GM11168 (cell line): ENCODE results near the gene HK2.

Source experiments
- in situ Hi-C: fragments of 300-500 bp; cut with MboI; formaldehyde crosslinking; loops from one replicate; pipeline ENCODE4 v1.12.0; 2022; ENCODE audit warnings: low sequenced_read_pairs; ENCODE audit not compliant: unreplicated experiment

HK2 gene

DNA sequence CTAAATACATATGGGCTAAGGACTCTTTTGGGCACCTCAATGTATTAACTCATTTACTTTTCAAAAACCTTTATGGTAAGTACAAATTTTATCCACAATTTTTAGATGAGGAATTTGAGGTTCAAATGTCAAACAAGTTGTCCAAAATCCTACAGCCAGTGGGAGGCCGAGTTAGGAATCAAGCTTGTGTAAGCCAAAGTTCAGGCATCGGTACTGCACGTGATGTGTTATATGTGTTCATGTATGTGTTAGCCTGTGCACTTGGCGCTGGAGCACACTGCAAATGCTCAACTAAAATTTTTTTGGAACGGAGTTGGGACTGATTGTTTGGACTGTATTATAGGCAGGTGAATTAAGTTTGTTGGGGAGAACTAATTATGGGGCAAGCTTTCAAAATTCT lies 22.7 kb downstream of the HK2 start:
- in situ Hi-C loops: no loop called here

GRCh38 chr2:74857215-74857614 lies 23.3 kb downstream of the HK2 start:
- in situ Hi-C loops: no loop called here

- in situ Hi-C loops: no loop called here
These were observed 23.8 kb downstream of the HK2 start for GRCh38 chr2:74857725-74858124.

GRCh38 chr2:74858281-74858680 lies 24.4 kb downstream of the HK2 start:
- in situ Hi-C loops: no loop called here

DNA sequence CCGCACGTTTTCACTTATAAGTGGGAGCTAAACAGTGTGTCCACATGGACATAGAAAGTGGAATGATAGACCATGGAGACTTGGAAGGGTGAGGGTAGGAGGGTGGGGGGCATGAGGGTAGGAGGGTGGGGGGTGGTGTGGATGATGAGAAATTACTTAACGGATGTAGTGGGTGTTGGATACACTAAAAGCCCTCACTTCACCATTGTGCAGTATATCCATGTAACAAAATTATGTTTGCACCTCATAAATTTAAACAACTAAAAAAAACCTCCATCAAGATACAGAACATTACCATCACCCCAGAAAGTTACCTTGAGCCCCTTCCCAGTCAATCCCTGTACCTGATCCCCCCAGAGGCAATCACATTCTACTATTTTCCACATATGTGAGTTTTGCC lies 26.2 kb downstream of the HK2 start:
- in situ Hi-C loops: no loop called here

- in situ Hi-C loops: no loop called here
These were observed 26.6 kb downstream of the HK2 start for GRCh38 chr2:74860521-74860920.

GRCh38 chr2:74861531-74861930 lies 27.6 kb downstream of the HK2 start:
- in situ Hi-C loops: no loop called here

GRCh38 chr2:74862020-74862964 lies 28.4 kb downstream of the HK2 start:
- in situ Hi-C loops: no loop called here

DNA sequence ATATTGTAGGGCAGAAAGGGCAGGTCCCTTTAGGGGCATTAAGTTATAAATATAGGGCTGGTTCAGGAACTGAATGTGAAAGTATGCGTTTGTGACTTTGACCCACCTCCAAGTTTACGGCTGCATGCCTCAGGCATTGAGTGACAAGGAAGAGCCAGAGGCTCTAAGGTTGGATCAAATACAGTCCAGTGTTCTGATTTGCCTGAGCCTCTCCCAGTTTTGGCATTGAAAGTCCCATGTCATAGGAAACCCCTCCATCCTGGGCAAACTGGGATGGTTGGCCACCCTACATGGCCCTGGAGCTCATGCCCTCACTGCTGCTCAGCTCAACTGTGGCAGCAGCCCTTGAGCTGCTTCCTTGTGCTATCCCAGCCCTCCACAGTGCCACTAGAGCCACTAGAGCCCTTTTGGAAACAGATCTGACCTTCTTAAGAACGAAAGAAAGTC lies 29.9 kb downstream of the HK2 start:
- in situ Hi-C loops: no loop called here

DNA sequence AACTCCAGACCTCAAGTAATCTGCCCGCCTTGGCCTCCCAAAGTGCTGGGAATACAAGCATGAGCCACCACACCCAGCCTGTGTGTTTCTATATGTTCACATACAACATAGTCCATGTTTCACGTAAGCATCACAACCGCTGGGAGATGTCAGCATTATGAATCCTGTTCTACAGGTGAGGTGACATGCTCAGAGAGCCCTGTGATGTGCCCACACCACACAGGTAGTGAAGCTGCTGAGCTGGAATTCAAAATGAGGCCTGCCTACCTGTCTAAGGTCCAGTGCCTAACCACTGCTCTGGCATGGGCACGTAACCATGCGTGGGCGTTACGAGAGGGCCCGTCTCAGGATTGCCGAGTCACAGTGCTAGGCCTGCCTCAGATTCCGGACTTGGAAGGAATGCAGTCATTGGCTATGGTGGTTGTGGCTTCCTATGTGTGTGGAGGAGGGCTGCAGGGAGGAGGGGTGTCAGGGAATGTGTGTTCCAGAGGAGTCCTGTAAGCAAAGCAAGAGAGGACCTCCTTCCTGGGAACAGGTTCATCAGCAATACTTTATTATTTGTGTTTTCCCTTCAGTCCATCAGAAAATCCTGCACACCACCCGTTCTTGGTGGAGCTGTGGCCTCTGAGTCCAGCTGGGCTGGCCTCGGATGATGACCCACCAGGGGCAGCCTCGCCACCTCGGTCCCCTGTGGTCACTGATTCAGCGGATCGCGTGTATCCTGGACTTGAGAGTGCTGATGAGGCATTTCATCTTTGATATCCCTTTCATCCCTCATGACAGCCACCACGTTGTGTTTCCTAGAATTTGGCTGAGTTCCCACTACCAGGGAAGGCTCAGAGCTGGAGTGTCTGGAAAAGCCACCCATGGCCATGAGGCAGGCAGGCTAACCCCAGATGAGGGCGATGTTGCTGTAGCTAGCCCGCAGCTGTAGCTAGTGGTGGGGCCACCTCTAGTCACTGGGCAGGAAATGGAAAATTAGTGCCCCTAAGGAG lies 31.1 kb downstream of the HK2 start:
- in situ Hi-C loops: no loop called here

- in situ Hi-C loops: no loop called here
These were observed 32.1 kb downstream of the HK2 start for GRCh38 chr2:74865770-74866674.

GRCh38 chr2:74867841-74868658 lies 34.1 kb downstream of the HK2 start:
- in situ Hi-C loops: no loop called here

- in situ Hi-C loops: no loop called here
These were observed 35.6 kb downstream of the HK2 start for GRCh38 chr2:74869517-74869916.

DNA sequence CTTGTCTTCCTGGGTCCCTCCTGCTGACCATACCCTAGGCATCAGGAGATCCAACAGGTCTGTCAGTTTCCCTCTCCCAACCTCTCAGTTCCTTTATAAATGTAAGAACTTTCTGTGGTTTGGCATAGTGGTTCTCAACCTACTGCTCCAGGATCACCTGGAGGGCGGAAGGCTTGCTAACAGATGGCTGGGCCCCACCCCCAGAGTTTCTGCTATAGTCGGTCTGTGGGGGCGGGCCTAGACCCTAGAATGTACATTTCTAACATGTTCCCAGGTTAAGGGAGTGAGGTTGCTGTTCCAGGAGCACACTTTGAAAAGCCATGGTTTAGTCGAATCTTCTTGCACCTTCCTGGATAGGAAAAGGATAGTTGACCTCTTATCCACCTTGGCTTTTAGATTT lies 37.0 kb downstream of the HK2 start:
- in situ Hi-C loops: loop anchor here (5.0 kb wide), 1 partner anchor 154 kb away; no protein-coding TSS in a partner anchor

DNA sequence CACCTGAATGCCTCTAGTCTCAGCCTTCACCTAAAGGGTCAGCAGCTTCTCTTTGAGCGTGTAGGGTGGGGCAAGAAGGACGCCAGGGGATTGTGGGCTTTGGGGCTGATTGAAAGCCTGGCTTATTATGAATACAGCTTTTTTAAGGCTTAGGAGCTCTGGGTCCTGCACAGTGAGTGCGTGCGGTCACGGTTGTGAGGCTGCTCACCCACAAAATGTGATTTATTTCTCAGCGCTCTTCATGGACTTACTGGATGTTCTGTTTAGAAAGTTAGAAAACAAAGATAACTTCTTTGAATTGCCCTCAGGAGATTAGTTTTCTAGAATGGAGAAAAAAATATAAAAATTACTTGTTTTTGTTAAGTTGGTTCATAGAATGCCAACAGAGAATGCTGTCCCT lies 37.5 kb downstream of the HK2 start:
- in situ Hi-C loops: loop anchor here (5.0 kb wide), 1 partner anchor 154 kb away; no protein-coding TSS in a partner anchor

DNA sequence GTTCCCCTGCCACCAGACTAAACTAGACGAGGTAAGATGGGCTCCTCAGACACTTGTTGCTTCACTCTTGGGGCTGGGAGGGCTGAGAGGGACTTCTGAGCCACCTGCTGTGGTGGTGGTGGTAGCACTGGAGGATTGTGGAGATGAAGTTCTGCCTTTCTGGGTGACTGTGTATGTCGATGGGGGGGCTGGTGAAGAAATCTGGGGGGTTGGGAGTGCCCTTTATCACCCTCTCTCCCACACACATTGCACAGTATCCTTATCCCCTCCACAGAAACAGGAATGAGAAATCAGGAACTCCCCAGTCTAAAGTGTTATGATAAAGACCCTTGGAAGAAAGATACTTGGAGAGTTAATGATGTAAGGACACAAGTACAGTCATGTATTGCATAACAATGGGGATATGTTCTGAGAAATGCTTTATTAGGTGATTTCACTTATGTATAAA lies 38.5 kb downstream of the HK2 start:
- in situ Hi-C loops: loop anchor here (5.0 kb wide), 1 partner anchor 155 kb away; no protein-coding TSS in a partner anchor

DNA sequence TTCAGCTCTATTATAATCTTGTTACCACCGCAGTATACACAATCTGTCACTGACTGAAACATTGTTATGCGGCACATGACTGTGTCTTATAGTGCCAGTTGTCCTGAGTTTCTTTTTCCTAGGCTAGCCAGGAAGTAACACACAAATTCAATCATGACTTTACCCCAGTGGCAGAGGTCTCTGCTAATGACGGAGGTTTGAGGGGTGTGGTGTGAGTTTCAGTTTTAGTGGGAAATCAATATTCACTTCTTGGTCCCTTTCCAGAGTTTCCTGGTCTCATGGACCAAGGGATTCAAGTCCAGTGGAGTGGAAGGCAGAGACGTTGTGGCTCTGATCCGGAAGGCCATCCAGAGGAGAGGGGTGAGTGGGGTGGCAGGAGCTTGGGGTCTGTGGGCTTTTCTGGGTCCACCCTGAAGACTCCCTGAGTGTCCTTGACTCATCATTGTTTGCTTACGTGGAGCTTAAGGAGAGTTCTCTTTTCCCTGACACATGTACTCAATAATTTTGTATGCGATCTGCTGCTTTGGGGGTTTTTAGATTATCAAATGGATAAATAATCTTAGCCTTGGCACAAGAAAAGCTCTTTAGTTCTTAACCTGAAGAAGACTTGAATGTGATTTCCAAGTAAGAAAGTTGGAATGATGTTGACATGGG lies 39.2 kb downstream of the HK2 start:
- in situ Hi-C loops: loop anchor here (5.0 kb wide), 1 partner anchor 156 kb away; no protein-coding TSS in a partner anchor
